HepG2 (cell line): ENCODE results near the gene JPT2. TPM values are rescaled to one million over a fixed set of nuclear protein-coding genes. Genes with fewer than 3 reads are reported as not detected.

ENCODE experiments used
- ATAC-seq: fragments of 200-7000 bp; cut with Tn5 transposase; 3 replicates; pipeline ENCODE4 v1.9.1; 2020; ENCODE audit warnings: mild to moderate bottlenecking, moderate library complexity
- BruUV-seq: library from RNA; stranded (reverse); fragments of 400-500 nt; replicated peaks from 2 replicates; lab custom pipeline; 2021; lab: Mats Ljungman, UMichigan
- CTCF ChIA-PET: fragments of 300-600 bp; formaldehyde crosslinking; extraction: SDS; loops from one replicate; lab custom pipeline; 2021; ENCODE audit warnings: low total read pairs, inconsistent platforms, low intra/inter-chr PET ratio; lab: Yijun Ruan, JAX
- POLR2A ChIA-PET: fragments of 350-600 bp; sonication (Branson Sonifier 250); formaldehyde crosslinking; loops from one replicate; lab custom pipeline; 2020; ENCODE audit warnings: antibody characterized with exemption, inconsistent platforms; lab: Yijun Ruan, JAX
- DNase-seq: peaks from one replicate; pipeline ENCODE4 v3.0.0-alpha.2; 2015; ENCODE audit warnings: low spot score
- FAIRE-seq: peaks from 3 replicates; lab custom pipeline; 2011; peaks lifted over from hg19 to GRCh38; lab: Jason Lieb, UNC
- H2AFZ ChIP-seq: one replicate; pipeline ENCODE4 v1.6.1; 2011; ENCODE audit warnings: low read length, inconsistent platforms
- H3K27ac ChIP-seq: fragments of 300-600 bp; 3 replicates; pipeline ENCODE4 v1.8.0; 2011; ENCODE audit warnings: mixed run types, mild to moderate bottlenecking, mixed read lengths, low read length, inconsistent platforms; ENCODE audit not compliant: insufficient read depth; ENCODE audit errors: extremely low read length
- H3K27me3 ChIP-seq, 2 experiments: fragments of 200-600 bp in 1 of 2; 2 replicates in 1 of 2; 3 replicates in 1 of 2; pipeline versions ENCODE4 v1.6.0 to v1.8.0; 2011; ENCODE audit warnings: low read length in 2 of 2, mild to moderate bottlenecking in 2 of 2, moderate library complexity in 2 of 2, inconsistent platforms in 1 of 2; ENCODE audit not compliant: insufficient read depth in 2 of 2, control insufficient read depth in 1 of 2
- H3K36me3 ChIP-seq, 2 experiments: fragments of 200-600 bp in 1 of 2; replicated peaks in 1 of 2; 2 replicates in 1 of 2; 3 replicates in 1 of 2; pipeline versions ENCODE4 v1.5.1 to v1.8.0; 2011; ENCODE audit warnings: low read length in 2 of 2, inconsistent platforms in 1 of 2; ENCODE audit not compliant: insufficient read depth in 2 of 2, control insufficient read depth in 1 of 2
- H3K4me1 ChIP-seq: 2 replicates; pipeline ENCODE4 v1.5.1; 2012; ENCODE audit warnings: low read length, inconsistent platforms; ENCODE audit not compliant: insufficient read depth
- H3K4me2 ChIP-seq: 2 replicates; pipeline ENCODE4 v1.6.0; 2011; ENCODE audit warnings: low read depth, low read length, inconsistent platforms
- H3K4me3 ChIP-seq, 3 experiments: fragments of 200-600 bp in 1 of 3; sonication (generic), shearing (Covaris generic) in 1 of 3; replicated peaks in 1 of 3; 2 replicates each; pipeline ENCODE4 v1.5.1; 2011 to 2016; ENCODE audit warnings: low read length in 3 of 3, inconsistent platforms in 2 of 3, low read depth in 2 of 3, mild to moderate bottlenecking in 2 of 3, control low read depth in 1 of 3, mixed read lengths in 1 of 3; ENCODE audit not compliant: insufficient read depth in 1 of 3
- H3K79me2 ChIP-seq: one replicate; pipeline ENCODE4 v1.6.1; 2011; ENCODE audit warnings: low read length, inconsistent platforms; ENCODE audit not compliant: insufficient read depth
- H3K9ac ChIP-seq: 2 replicates; pipeline ENCODE4 v1.6.0; 2011; ENCODE audit warnings: mild to moderate bottlenecking, low read depth, low read length, inconsistent platforms; ENCODE audit not compliant: insufficient read depth
- H3K9me3 ChIP-seq: 2 replicates; pipeline ENCODE4 v1.5.1; 2012; ENCODE audit warnings: mild to moderate bottlenecking, low read length
- H4K20me1 ChIP-seq: 2 replicates; pipeline ENCODE4 v1.6.0; 2011; ENCODE audit warnings: inconsistent platforms, mild to moderate bottlenecking, low read length, moderate library complexity; ENCODE audit not compliant: insufficient read depth
- WGBS: methylation state at CpG from one replicate; pipeline ENCODE4 v1.1.6; 2017; ENCODE audit warnings: low lambda C conversion rate; 5-methylcytosine and 5-hydroxymethylcytosine counted together
- in situ Hi-C: cut with HindIII; loops from 2 replicates; pipeline ENCODE4 v1.10.0; 2017; ENCODE audit warnings: low pct_unique_long_range_greater_than_20kb; ENCODE audit not compliant: extremely low pct_ligation_motif_present
- intact Hi-C: fragments of 100-400 bp; cut with micrococcal nuclease; formaldehyde crosslinking; loops from one replicate; pipeline ENCODE4 v1.10.0; 2022; ENCODE audit not compliant: unreplicated experiment
- polyA plus RNA-seq, 8 experiments: library from polyadenylated mRNA; depleted of rRNA in 3 of 8; stranded (reverse) in 7 of 8; unstranded in 1 of 8; fragments of >200 nt; fragmentation: Illumina TruSeq in 4 of 8; extraction: Trizol in 4 of 8; gene quantifications; 2 replicates each; pipeline versions ENCODE4 v1.2.1 to v1.2.3, GENCODE V29; 2011 to 2016; ENCODE audit warnings: low read depth in 4 of 8, missing spikeins in 1 of 8, mixed read lengths in 1 of 8; ENCODE audit not compliant: insufficient read depth in 1 of 8
- total RNA-seq, 5 experiments: library from RNA; depleted of rRNA; stranded (reverse); fragments of >200 nt; fragmentation: Illumina TruSeq; extraction: Trizol; gene quantifications; 2 replicates each; pipeline ENCODE4 v1.2.3, GENCODE V29; 2016; ENCODE audit warnings: low read depth in 1 of 5
- TF ChIP-seq, protein P1 (sequence below): sonication (generic); formaldehyde crosslinking; IDR thresholded peaks from 2 replicates; pipeline ENCODE4 v1.4.0; 2020; ENCODE audit warnings: missing genetic modification reagents
- TF ChIP-seq, protein P2 (sequence below): sonication (generic); formaldehyde crosslinking; IDR thresholded peaks from 2 replicates; pipeline ENCODE4 v1.4.0; 2020; ENCODE audit warnings: missing genetic modification reagents

Gene JPT2
- total and polyA plus RNA-seq, 2 of the 13 experiments (the other 11 are each of a cell fraction or from before 2014, with no cell fraction given), result 53.5 to 89.4 TPM

DNA sequence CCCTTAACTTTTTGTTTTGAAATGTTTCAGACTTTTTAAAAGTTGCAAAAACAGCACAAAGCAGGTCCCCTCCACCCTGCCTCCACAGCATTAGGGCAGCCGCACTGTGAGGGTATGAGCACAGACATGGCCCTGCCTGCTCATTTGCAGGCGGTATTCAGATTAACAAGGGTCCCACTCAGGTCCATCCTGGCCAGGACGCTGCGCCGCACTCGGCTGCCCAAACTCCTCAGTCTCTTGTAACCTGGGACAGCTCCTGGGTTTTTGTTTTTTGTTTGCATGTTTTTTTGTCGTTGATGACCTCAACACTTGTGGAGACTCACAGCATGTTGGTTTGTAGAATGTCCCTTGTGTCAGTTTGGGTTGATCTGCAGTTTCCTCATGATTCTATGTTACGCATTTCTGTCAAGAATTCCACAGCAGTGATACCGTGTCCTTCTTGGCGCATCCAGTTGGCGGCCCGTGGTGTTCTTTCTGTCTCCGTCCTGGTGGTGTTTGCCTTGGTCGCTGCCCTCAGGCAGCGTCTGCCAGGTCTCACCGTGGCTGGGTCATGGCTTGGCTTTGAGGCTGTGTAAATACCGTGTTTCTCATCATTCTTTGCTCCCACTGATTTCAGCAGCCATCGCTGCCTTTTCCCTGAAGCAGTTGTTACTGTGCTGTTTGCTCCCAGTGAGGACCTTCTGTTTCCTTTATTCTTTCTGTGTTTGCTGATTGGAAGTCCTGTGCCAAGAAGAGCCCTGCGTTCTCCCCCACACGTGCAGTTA is 47.4 kb upstream of the JPT2 start:
- ATAC-seq (no peak), DNase-seq (no peak), FAIRE-seq (no peak)
- intact Hi-C loops (no loop called here), in situ Hi-C loops (no loop called here)
- Histone ChIP-seq H3K79me2 (peaks cover 25% of the 10 kb centered on the region), H3K27me3 (no peaks in the 10 kb centered on the region), H3K4me3 (no peak overlapping the region), H3K4me2 (no peak overlapping the region), H4K20me1 (peaks cover 6% of the 10 kb centered on the region), H3K9ac (no peak overlapping the region), H3K36me3 (peaks cover 32 to 84% of the 10 kb centered on the region in 2 experiments), H3K9me3 (no peaks in the 10 kb centered on the region), H3K4me1 (no peaks in the 10 kb centered on the region), H3K27ac (no peak overlapping the region), H2AFZ (no peak overlapping the region)
- BruUV-seq, result no TSS peak
- POLR2A ChIA-PET, result no interaction called here
- TF ChIP-seq, protein P1, sequence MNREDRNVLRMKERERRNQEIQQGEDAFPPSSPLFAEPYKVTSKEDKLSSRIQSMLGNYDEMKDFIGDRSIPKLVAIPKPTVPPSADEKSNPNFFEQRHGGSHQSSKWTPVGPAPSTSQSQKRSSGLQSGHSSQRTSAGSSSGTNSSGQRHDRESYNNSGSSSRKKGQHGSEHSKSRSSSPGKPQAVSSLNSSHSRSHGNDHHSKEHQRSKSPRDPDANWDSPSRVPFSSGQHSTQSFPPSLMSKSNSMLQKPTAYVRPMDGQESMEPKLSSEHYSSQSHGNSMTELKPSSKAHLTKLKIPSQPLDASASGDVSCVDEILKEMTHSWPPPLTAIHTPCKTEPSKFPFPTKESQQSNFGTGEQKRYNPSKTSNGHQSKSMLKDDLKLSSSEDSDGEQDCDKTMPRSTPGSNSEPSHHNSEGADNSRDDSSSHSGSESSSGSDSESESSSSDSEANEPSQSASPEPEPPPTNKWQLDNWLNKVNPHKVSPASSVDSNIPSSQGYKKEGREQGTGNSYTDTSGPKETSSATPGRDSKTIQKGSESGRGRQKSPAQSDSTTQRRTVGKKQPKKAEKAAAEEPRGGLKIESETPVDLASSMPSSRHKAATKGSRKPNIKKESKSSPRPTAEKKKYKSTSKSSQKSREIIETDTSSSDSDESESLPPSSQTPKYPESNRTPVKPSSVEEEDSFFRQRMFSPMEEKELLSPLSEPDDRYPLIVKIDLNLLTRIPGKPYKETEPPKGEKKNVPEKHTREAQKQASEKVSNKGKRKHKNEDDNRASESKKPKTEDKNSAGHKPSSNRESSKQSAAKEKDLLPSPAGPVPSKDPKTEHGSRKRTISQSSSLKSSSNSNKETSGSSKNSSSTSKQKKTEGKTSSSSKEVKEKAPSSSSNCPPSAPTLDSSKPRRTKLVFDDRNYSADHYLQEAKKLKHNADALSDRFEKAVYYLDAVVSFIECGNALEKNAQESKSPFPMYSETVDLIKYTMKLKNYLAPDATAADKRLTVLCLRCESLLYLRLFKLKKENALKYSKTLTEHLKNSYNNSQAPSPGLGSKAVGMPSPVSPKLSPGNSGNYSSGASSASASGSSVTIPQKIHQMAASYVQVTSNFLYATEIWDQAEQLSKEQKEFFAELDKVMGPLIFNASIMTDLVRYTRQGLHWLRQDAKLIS, result no peak
- TF ChIP-seq, protein P2, sequence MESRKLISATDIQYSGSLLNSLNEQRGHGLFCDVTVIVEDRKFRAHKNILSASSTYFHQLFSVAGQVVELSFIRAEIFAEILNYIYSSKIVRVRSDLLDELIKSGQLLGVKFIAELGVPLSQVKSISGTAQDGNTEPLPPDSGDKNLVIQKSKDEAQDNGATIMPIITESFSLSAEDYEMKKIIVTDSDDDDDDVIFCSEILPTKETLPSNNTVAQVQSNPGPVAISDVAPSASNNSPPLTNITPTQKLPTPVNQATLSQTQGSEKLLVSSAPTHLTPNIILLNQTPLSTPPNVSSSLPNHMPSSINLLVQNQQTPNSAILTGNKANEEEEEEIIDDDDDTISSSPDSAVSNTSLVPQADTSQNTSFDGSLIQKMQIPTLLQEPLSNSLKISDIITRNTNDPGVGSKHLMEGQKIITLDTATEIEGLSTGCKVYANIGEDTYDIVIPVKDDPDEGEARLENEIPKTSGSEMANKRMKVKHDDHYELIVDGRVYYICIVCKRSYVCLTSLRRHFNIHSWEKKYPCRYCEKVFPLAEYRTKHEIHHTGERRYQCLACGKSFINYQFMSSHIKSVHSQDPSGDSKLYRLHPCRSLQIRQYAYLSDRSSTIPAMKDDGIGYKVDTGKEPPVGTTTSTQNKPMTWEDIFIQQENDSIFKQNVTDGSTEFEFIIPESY, result peak; percentile 75
- WGBS, result 98% methylated on average over 20 of the region's 20 CpGs
- CTCF ChIA-PET, result no interaction called here
